GM08714 (cell line): Measurements from ENCODE around the gene BBS12.

Source experiments
- H3K4me3 ChIP-seq: fragments of 200-500 bp; sonication (Bioruptor generic); 2 replicates; pipeline ENCODE4 v1.5.1; 2014; ENCODE audit warnings: mild to moderate bottlenecking, low read length, inconsistent platforms
- ZNF274 ChIP-seq: IDR thresholded peaks from 2 replicates; pipeline ENCODE4 v1.6.1; 2012; ENCODE audit warnings: mild to moderate bottlenecking, low read depth, low read length

The BBS12 gene

DNA sequence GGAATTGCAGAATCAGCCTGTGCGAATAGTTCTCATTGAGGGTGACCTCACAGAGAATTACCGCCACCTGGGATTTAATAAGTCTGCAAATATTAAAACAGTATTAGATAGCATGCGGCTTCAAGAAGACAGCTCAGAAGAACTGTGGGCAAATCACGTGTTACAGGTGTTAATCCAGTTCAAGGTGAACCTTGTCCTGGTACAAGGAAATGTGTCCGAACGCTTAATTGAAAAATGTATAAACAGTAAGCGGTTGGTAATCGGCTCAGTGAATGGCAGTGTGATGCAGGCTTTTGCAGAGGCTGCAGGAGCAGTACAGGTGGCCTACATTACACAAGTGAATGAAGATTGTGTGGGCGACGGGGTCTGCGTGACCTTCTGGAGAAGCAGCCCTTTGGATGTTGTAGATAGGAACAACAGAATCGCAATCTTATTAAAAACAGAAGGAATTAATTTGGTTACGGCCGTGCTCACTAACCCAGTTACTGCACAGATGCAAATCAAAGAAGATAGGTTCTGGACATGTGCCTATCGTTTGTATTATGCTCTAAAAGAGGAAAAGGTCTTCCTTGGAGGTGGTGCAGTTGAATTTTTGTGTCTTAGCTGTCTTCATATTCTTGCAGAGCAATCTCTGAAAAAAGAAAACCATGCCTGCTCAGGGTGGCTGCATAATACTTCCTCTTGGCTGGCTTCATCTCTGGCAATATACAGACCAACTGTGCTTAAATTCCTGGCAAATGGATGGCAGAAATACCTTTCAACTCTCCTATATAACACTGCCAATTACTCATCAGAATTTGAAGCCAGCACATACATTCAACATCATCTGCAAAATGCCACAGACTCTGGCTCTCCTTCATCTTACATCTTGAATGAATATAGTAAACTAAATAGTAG lies 10.7 kb downstream of the BBS12 start:
- H3K4me3 ChIP-seq: no peak overlapping the region
- no peak for TF ChIP-seq ZNF274

GRCh38 chr4:122744229-122744628 lies 11.7 kb downstream of the BBS12 start:
- TF ChIP-seq ZNF274: no peak
- H3K4me3 ChIP-seq: no peak overlapping the region

- H3K4me3 ChIP-seq: no peak overlapping the region
Measured at GRCh38 chr4:122746485-122746965, 14.0 kb downstream of the BBS12 start.

GRCh38 chr4:122747068-122747467 lies 14.6 kb downstream of the BBS12 start:
- no peak overlapping the region for H3K4me3 ChIP-seq
- no peak for TF ChIP-seq ZNF274

More at GRCh38 chr4:122746485-122746965, 14.0 kb downstream of the BBS12 start:
- no peak for TF ChIP-seq ZNF274

DNA sequence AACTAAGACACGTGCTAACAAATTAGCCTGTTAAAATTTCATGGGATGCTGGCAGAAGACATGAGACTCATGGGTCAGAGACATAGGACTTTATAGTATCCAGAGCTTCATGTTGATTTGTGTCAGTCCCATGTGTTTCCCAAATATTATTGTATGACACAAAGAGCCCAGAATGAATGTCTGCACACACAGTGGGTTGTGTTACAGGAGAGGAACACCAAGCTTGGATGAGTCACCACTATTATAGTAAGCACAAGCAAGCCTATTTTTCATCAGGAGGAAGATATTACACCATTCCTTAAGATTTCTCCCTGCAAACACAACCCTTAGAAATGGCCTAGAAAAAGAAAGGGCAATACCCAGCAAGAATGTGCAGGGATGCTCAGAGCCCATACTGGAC lies 15.4 kb downstream of the BBS12 start:
- no peak for TF ChIP-seq ZNF274
- H3K4me3 ChIP-seq: no peak overlapping the region

- TF ChIP-seq ZNF274: no peak
- H3K4me3 ChIP-seq: no peak overlapping the region
Measured at GRCh38 chr4:122749704-122750454, 17.4 kb downstream of the BBS12 start.

GRCh38 chr4:122755675-122756074 lies 23.2 kb downstream of the BBS12 start:
- no peak for TF ChIP-seq ZNF274
- H3K4me3 ChIP-seq: no peak overlapping the region

GRCh38 chr4:122758033-122758432 lies 25.5 kb downstream of the BBS12 start:
- no peak overlapping the region for H3K4me3 ChIP-seq
- TF ChIP-seq ZNF274: no peak

GRCh38 chr4:122759639-122760310 lies 27.3 kb downstream of the BBS12 start:
- no peak overlapping the region for H3K4me3 ChIP-seq
- no peak for TF ChIP-seq ZNF274

GRCh38 chr4:122762520-122762919 lies 30.0 kb downstream of the BBS12 start:
- no peak overlapping the region for H3K4me3 ChIP-seq
- no peak for TF ChIP-seq ZNF274

DNA sequence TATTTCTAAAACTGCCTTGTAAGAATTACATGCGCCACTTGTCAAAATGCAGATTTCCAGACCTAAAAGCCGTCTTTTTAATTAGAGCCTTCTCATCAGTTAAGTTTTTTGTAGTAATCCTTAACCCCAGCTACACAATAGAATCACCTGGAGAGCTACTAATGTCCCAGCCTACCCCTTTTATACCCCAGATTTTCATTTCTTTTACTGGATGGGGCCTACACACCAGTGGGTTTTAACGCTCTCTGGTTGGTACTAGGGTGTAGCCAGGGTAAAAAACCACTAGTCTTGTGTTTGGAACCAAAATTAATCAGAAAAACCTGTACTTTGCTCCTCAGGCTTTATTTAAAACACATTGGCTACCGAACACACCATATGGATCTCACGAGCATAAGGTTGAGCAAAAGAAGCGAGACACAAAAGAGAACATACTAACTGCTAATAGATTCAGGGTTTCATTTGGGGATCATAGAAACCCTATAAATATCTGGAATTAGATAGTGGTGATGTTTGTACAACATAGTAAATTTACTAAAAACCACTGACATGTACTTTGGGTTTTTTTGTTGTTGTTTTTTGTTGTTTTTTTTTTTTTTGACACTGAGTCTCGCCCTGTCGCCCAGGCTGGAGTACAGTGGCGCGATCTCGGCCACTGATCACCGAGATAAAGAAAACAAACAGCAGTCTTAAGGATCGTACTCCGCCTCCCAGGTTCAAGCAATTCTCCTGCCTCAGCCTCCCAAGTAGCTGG lies 30.6 kb downstream of the BBS12 start:
- H3K4me3 ChIP-seq: no peak overlapping the region
- TF ChIP-seq ZNF274: no peak

DNA sequence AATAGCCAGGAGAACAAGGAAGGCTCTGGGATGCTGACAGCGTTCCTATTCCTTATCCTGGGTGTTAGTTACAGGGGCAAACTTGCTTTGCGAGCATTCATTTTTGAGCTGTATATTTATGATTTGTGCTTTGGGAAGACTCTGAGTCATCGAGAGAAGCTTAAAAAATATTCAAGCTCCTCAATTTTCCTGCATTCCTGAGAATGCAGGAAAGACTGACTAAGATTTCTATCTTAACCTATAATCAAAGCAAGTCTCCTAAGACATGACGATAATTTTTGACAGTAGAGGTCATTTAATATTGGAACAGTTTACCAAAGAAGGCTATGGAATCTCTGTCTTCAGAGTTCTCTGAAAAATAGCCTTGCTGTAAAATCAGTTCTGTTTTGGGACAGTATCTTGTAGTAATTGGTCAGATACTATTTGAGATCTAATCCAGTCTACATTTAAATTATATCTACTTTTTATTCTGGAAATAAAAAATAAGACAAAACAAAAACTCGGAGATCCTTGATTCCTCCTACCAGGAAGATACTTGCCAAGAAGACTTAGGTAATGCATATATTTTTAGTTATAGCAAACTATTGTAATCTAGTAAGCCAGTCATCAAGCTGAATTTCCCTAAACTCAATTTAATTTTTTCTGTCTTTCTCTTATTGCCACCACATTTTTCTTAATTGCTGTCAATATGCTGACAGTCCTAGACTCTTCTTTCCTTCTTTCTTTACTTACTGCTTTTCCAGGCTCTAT lies 31.7 kb downstream of the BBS12 start:
- no peak overlapping the region for H3K4me3 ChIP-seq
- TF ChIP-seq ZNF274: no peak

DNA sequence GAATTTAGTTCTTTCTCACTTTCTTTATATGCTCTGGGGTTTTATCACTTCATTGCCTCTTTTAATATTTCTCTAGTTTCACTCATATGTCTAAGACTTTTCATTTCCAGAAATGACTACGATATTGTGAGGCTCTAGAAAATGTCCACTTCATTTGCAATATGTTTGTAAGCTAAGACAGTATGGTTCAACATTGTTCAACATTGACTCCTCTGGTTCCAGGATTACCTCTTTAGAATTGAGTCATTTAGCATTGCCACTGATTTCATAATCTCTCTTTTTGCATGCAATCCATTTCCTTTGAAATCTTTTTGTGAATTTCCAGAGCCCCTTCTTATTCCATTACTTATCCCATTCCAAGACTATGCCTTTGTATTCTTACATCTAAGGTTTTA lies 32.3 kb downstream of the BBS12 start:
- H3K4me3 ChIP-seq: no peak overlapping the region
- no peak for TF ChIP-seq ZNF274
